H1 (cell line): ENCODE results near the gene POU2F1. TPM values are rescaled to one million over a fixed set of nuclear protein-coding genes. Genes with fewer than 3 reads are reported as not detected.

Source experiments
- CTCF ChIA-PET: fragments of 300-600 bp; sonication (Branson Sonifier 250); formaldehyde crosslinking; loops from one replicate; lab custom pipeline; 2021; ENCODE audit not compliant: partially characterized antibody; lab: Charles Lee
- POLR2A ChIA-PET: fragments of 300-600 bp; sonication (Branson Sonifier 250); formaldehyde crosslinking; loops from one replicate; lab custom pipeline; 2021; ENCODE audit warnings: inconsistent platforms; ENCODE audit not compliant: partially characterized antibody; lab: Charles Lee
- DNase-seq, 2 experiments: peaks; one replicate each; pipeline versions ENCODE4 v3.0.0 to v3.0.0-alpha.2; 2010 to 2022; ENCODE audit warnings: low spot score in 2 of 2, low read depth in 1 of 2, mixed read lengths in 1 of 2
- FAIRE-seq: peaks from 2 replicates; lab custom pipeline; 2011; peaks lifted over from hg19 to GRCh38; lab: Jason Lieb, UNC
- H2AFZ ChIP-seq: 2 replicates; pipeline ENCODE4 v1.8.1; 2012; ENCODE audit warnings: low read length, inconsistent platforms
- H2AK5ac ChIP-seq: 2 replicates; pipeline ENCODE4 v1.6.1; 2013; ENCODE audit warnings: low read depth, low read length
- H2BK120ac ChIP-seq: replicated peaks from 2 replicates; pipeline ENCODE3; 2013; ENCODE audit warnings: low read depth, low read length, inconsistent platforms
- H2BK12ac ChIP-seq: 2 replicates; pipeline ENCODE4 v1.6.1; 2013; ENCODE audit warnings: low read depth, low read length
- H2BK15ac ChIP-seq: 2 replicates; pipeline ENCODE4 v1.6.1; 2013; ENCODE audit warnings: low read length
- H2BK20ac ChIP-seq: 2 replicates; pipeline ENCODE4 v1.6.1; 2013; ENCODE audit warnings: low read length
- H2BK5ac ChIP-seq: 2 replicates; pipeline ENCODE4 v1.6.1; 2013; ENCODE audit warnings: low read depth, low read length
- H3K14ac ChIP-seq: 2 replicates; pipeline ENCODE4 v1.6.1; 2013; ENCODE audit warnings: inconsistent platforms; ENCODE audit not compliant: insufficient read length
- H3K18ac ChIP-seq: 2 replicates; pipeline ENCODE4 v1.6.1; 2013; ENCODE audit warnings: low read length; ENCODE audit errors: extremely low read depth
- H3K23ac ChIP-seq: 2 replicates; pipeline ENCODE4 v1.6.1; 2013; ENCODE audit warnings: inconsistent platforms; ENCODE audit not compliant: insufficient read length
- H3K23me2 ChIP-seq: 2 replicates; pipeline ENCODE4 v1.6.1; 2013; ENCODE audit warnings: low read depth, low read length
- H3K27ac ChIP-seq: 2 replicates; pipeline ENCODE4 v1.6.1; 2011; ENCODE audit warnings: low read depth, low read length, inconsistent platforms
- H3K27me3 ChIP-seq, 4 experiments: replicated peaks in 1 of 4; 1 replicate in 1 of 4; 2 replicates in 3 of 4; pipeline versions ENCODE4 v1.6.1 to v1.8.1; 2011 to 2013; ENCODE audit warnings: low read length in 3 of 4, mild to moderate bottlenecking in 3 of 4, inconsistent platforms in 2 of 4, mixed read lengths in 2 of 4, moderate library complexity in 1 of 4; ENCODE audit not compliant: control insufficient read depth in 3 of 4, insufficient read depth in 3 of 4; ENCODE audit errors: extremely low read depth in 1 of 4
- H3K36me3 ChIP-seq, 4 experiments: 2 replicates each; pipeline versions ENCODE4 v1.6.1 to v1.8.1; 2011 to 2013; ENCODE audit warnings: mild to moderate bottlenecking in 4 of 4, low read length in 3 of 4, moderate library complexity in 2 of 4, control low read depth in 1 of 4, inconsistent platforms in 1 of 4; ENCODE audit not compliant: insufficient read depth in 4 of 4, control insufficient read depth in 2 of 4
- H3K4ac ChIP-seq: replicated peaks from 2 replicates; pipeline ENCODE3; 2013; ENCODE audit warnings: low read length, low read depth, mixed read lengths, inconsistent platforms; ENCODE audit not compliant: insufficient read length
- H3K4me1 ChIP-seq, 4 experiments: replicated peaks in 1 of 4; 1 replicate in 1 of 4; 2 replicates in 3 of 4; pipeline versions ENCODE4 v1.6.1 to v1.8.1; 2011 to 2013; ENCODE audit warnings: low read length in 3 of 4, inconsistent platforms in 2 of 4, mixed read lengths in 1 of 4; ENCODE audit not compliant: insufficient read depth in 4 of 4, control insufficient read depth in 3 of 4
- H3K4me2 ChIP-seq, 2 experiments: 2 replicates each; pipeline versions ENCODE4 v1.6.1 to v1.8.1; 2011 to 2013; ENCODE audit warnings: low read depth in 2 of 2, low read length in 2 of 2, control low read depth in 1 of 2, inconsistent platforms in 1 of 2, mild to moderate bottlenecking in 1 of 2; ENCODE audit not compliant: insufficient read depth in 1 of 2
- H3K4me3 ChIP-seq, 4 experiments: fragments of 200-600, 300-600 bp in 1 of 4; sonication (generic), shearing (Covaris generic), sonication (Bioruptor Twin) in 1 of 4; 2 replicates each; pipeline versions ENCODE4 v1.5.1 to v1.8.1; 2011 to 2016; ENCODE audit warnings: low read length in 4 of 4, low read depth in 3 of 4, control low read depth in 2 of 4, inconsistent platforms in 2 of 4, mild to moderate bottlenecking in 2 of 4, mixed read lengths in 1 of 4, moderate library complexity in 1 of 4; ENCODE audit not compliant: insufficient read depth in 2 of 4; ENCODE audit errors: extremely low read depth in 1 of 4
- H3K56ac ChIP-seq: replicated peaks from 2 replicates; pipeline ENCODE3; 2013; ENCODE audit warnings: low read depth, mild to moderate bottlenecking, mixed read lengths, low read length, inconsistent platforms; ENCODE audit not compliant: insufficient read length
- H3K79me1 ChIP-seq: 2 replicates; pipeline ENCODE4 v1.6.1; 2013; ENCODE audit warnings: low read depth, low read length, control low read depth
- H3K79me2 ChIP-seq, 2 experiments: 2 replicates each; pipeline versions ENCODE4 v1.6.1 to v1.8.1; 2012 to 2013; ENCODE audit warnings: low read length in 2 of 2, mild to moderate bottlenecking in 2 of 2, inconsistent platforms in 1 of 2; ENCODE audit not compliant: insufficient read depth in 2 of 2, control insufficient read depth in 1 of 2
- H3K9ac ChIP-seq, 4 experiments: replicated peaks in 1 of 4; 1 replicate in 1 of 4; 2 replicates in 3 of 4; pipeline versions ENCODE4 v1.6.1 to v1.8.1; 2011 to 2013; ENCODE audit warnings: low read depth in 3 of 4, low read length in 3 of 4, control low read depth in 2 of 4, mild to moderate bottlenecking in 2 of 4, moderate library complexity in 2 of 4, inconsistent platforms in 1 of 4; ENCODE audit errors: extremely low read depth in 1 of 4
- H3K9me3 ChIP-seq, 2 experiments: 2 replicates each; pipeline versions ENCODE4 v1.6.1 to v1.8.1; 2012 to 2013; ENCODE audit warnings: mild to moderate bottlenecking in 2 of 2, moderate library complexity in 2 of 2, control low read depth in 1 of 2, inconsistent platforms in 1 of 2, low read depth in 1 of 2, low read length in 1 of 2, mixed read lengths in 1 of 2; ENCODE audit not compliant: insufficient read depth in 2 of 2
- H4K20me1 ChIP-seq, 2 experiments: replicated peaks in 1 of 2; 2 replicates each; pipeline versions ENCODE3 to v1.8.1; 2011 to 2013; ENCODE audit warnings: inconsistent platforms in 2 of 2, low read length in 2 of 2, mild to moderate bottlenecking in 1 of 2; ENCODE audit not compliant: insufficient read depth in 2 of 2, control insufficient read depth in 1 of 2
- H4K5ac ChIP-seq: 2 replicates; pipeline ENCODE4 v1.6.1; 2013; ENCODE audit warnings: low read length, low read depth, mixed read lengths, inconsistent platforms; ENCODE audit not compliant: insufficient read length
- H4K8ac ChIP-seq: 2 replicates; pipeline ENCODE4 v1.8.0; 2013; ENCODE audit warnings: mild to moderate bottlenecking, moderate library complexity, low read length, inconsistent platforms; ENCODE audit not compliant: insufficient read depth; ENCODE audit errors: extremely low read depth
- H4K91ac ChIP-seq: replicated peaks from 2 replicates; pipeline ENCODE3; 2013; ENCODE audit warnings: low read length, mixed read lengths, inconsistent platforms; ENCODE audit not compliant: insufficient read length
- ASH2L ChIP-seq: fragments of 200-600, 300-600 bp; sonication (generic); IDR thresholded peaks from one replicate; pipeline ENCODE4 v1.7.1; 2017; ENCODE audit warnings: low read length
- CREB1 ChIP-seq: IDR thresholded peaks from 2 replicates; pipeline ENCODE4 v1.6.1; 2012; ENCODE audit warnings: inconsistent platforms
- RFX5 ChIP-seq: IDR thresholded peaks from 2 replicates; pipeline ENCODE4 v1.6.1; 2011; ENCODE audit warnings: low read depth, low read length, improper control_type of control experiment, borderline replicate concordance
- SIX5 ChIP-seq: IDR thresholded peaks from 2 replicates; pipeline ENCODE4 v1.6.1; 2011; ENCODE audit warnings: mild to moderate bottlenecking, low read depth, low read length
- SUZ12 ChIP-seq: fragments of 200-600 bp; sonication (generic); IDR thresholded peaks from 2 replicates; pipeline ENCODE4 v1.6.1; 2012; ENCODE audit warnings: mild to moderate bottlenecking, inconsistent platforms, low read length, moderate library complexity, mixed read lengths
- YY1 ChIP-seq: IDR thresholded peaks from 2 replicates; pipeline ENCODE4 v1.6.1; 2011; ENCODE audit warnings: low read depth, mild to moderate bottlenecking, low read length
- polyA plus RNA-seq, 7 experiments: library from polyadenylated mRNA; depleted of rRNA in 3 of 7; stranded (reverse) in 5 of 7; unstranded in 2 of 7; fragments of >200 nt in 5 of 7; fragments of 200-250 nt in 2 of 7; gene quantifications; 1 replicate in 5 of 7; 2 replicates in 1 of 7; 4 replicates in 1 of 7; pipeline versions ENCODE4 v1.2.1 to v1.2.3, GENCODE V29; 2011 to 2013; ENCODE audit warnings: missing spikeins in 2 of 7, mixed read lengths in 2 of 7
- total RNA-seq: library from RNA; stranded (reverse); fragmentation: NEBNext Ultra II Directional; extraction: Animal tissue kit (Norgen Biotek cat#: 25700); gene quantifications from 2 replicates; pipeline ENCODE4 v1.2.1, GENCODE V29; 2021

The POU2F1 gene
- total and polyA plus RNA-seq, 2 of the 8 experiments (the other 6 are each of a cell fraction or from before 2014, with no cell fraction given): 37.0 to 57.2 TPM

DNA sequence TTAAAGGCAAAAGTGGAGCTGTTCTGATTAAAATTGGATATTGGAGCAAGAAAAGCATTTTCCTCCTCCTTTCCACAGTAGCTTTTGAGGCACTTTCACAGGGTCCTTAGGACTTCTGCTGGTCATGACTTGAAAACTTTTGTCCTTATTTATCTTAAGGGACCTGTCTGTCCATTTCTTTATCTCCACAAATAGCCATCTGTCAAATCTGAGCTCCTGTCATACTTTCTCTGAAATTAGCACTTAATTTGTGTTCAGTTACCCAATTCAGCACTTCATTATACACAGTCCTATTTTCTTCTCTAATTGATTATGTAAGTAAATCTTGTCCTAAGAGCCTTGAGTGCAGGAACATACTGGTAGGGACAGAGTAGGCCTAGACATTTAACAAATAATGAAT is 9.8 kb downstream of the POU2F1 start:
- Histone ChIP-seq H3K23ac (no peak overlapping the region), H3K9ac (no peak overlapping the region), H3K4me1 (peaks cover 0 to 36% (median 11%) of the 10 kb centered on the region in 4 experiments; a peak in 6 of 7 replicates), H3K9me3 (no peaks in the 10 kb centered on the region), H4K91ac (no peak overlapping the region), H3K56ac (no peak overlapping the region), H3K18ac (no peak overlapping the region), H3K4ac (no peak overlapping the region), H4K8ac (no peak overlapping the region), H2AK5ac (no peak overlapping the region), H3K79me2 (peaks cover 54 to 100% of the 10 kb centered on the region in 2 experiments), H2BK5ac (no peak overlapping the region), H3K14ac (no peak overlapping the region), H4K20me1 (peaks cover 15 to 29% of the 10 kb centered on the region in 2 experiments), H2BK20ac (no peak overlapping the region), H3K79me1 (0 out of 2 replicates have a peak, but pooled peaks cover 4% of the 10 kb centered on the region), H3K4me3 (no peak overlapping the region), H2BK12ac (no peak overlapping the region), H3K27ac (no peak overlapping the region), H3K4me2 (peak overlapping the region in 1 of 2 experiments; percentile 19; a peak in 1 of 4 replicates), H2BK120ac (no peak overlapping the region), H3K23me2 (no peaks in the 10 kb centered on the region; the same call in 1 of the 2 replicates), H3K27me3 (no peaks in the 10 kb centered on the region), H3K36me3 (no peaks in the 10 kb centered on the region), H2BK15ac (no peak overlapping the region), H4K5ac (no peak overlapping the region), H2AFZ (no peak overlapping the region)
- POLR2A ChIA-PET: interaction anchor here (6.8 kb wide), 1 partner anchor 9 kb away, joined by 73 read pairs; the partner anchor contains the start of gene POU2F1
- TF ChIP-seq SIX5: no peak
- TF ChIP-seq SUZ12: no peak
- TF ChIP-seq YY1: no peak
- no peak for TF ChIP-seq ASH2L
- TF ChIP-seq CREB1: no peak
- TF ChIP-seq RFX5: no peak
- FAIRE-seq (no peak), DNase-seq (no peak)
- CTCF ChIA-PET: interaction anchor here (0.8 to 2.0 kb wide), 4 partner anchors 14 to 260 kb away, joined by 3 to 13 read pairs (median 4); no protein-coding TSS in a partner anchor
